ENCODE measurements around the gene DNM3.

DNA sequence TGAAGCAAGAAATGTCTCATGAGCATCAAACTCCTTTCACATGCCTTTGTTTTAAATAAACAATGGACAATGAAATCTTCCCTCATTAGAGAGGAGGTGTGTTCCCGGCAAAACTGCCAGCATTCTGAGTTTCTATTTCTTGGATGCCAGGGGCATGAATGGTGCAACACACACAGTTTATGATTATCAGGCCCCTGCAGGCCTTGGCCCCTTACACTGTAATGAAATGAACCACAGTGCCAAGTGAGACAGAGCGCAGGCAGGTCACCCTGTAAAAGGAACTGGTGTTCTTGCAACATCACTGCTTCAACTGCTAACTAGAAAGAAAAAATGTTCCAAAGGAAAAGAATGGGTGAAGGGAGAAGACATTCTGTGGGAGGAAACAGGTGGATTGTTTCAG is 606.3 kb downstream of the DNM3 start:
- TF ChIP-seq POLR2AphosphoS5 (IDR thresholded peaks at IDR 0.05; ENCODE audit: borderline replicate concordance, low read depth, low read length) (no peak), FOXP2 (optimal IDR thresholded peaks at IDR 0.05; ENCODE audit: control extremely low read depth, extremely low read length, insufficient read depth) (no peak)

All from SK-N-MC (cell line).